HL-60 (cell line): ENCODE data around the gene GPR179.

Experiments used
- DNase-seq, 2 experiments: peaks; one replicate each; pipeline ENCODE4 v3.0.0-alpha.2; 2010 to 2020; ENCODE audit warnings: low read depth in 1 of 2, low spot score in 1 of 2
- H3K27ac ChIP-seq: fragments of 250-450 bp; sonication (Bioruptor Pico); replicated peaks from 2 replicates; pipeline ENCODE4 v1.5.1; 2020; ENCODE audit warnings: mild to moderate bottlenecking, moderate library complexity
- H3K27me3 ChIP-seq: fragments of 250-450 bp; sonication (Bioruptor Pico); 2 replicates; pipeline ENCODE4 v1.5.1; 2021; ENCODE audit warnings: mild to moderate bottlenecking, moderate library complexity; ENCODE audit not compliant: insufficient read depth, poor library complexity, severe bottlenecking
- H3K4me3 ChIP-seq: replicated peaks from 2 replicates; pipeline ENCODE4 v1.5.1; 2011; ENCODE audit warnings: mild to moderate bottlenecking, control low read depth, low read length; ENCODE audit not compliant: insufficient read depth
- GABPA ChIP-seq: IDR thresholded peaks from 2 replicates; pipeline ENCODE4 v1.6.1; 2012; ENCODE audit warnings: low read depth
- POLR2AphosphoS5 ChIP-seq: IDR thresholded peaks from 2 replicates; pipeline ENCODE4 v1.6.1; 2012; ENCODE audit warnings: low read depth
- SPI1 ChIP-seq: IDR thresholded peaks from 2 replicates; pipeline ENCODE4 v1.6.1; 2012; ENCODE audit warnings: low read depth, mild to moderate bottlenecking, borderline replicate concordance
- TF ChIP-seq, protein P1 (sequence below): IDR thresholded peaks from one replicate; pipeline ENCODE4 v1.5.1; 2011; ENCODE audit warnings: low read length, control low read depth, inconsistent platforms; ENCODE audit not compliant: insufficient read depth
- TF ChIP-seq, protein P2 (sequence below): IDR thresholded peaks from 2 replicates; pipeline ENCODE4 v1.6.1; 2012; ENCODE audit warnings: low read depth; ENCODE audit not compliant: insufficient replicate concordance

Gene GPR179

DNA sequence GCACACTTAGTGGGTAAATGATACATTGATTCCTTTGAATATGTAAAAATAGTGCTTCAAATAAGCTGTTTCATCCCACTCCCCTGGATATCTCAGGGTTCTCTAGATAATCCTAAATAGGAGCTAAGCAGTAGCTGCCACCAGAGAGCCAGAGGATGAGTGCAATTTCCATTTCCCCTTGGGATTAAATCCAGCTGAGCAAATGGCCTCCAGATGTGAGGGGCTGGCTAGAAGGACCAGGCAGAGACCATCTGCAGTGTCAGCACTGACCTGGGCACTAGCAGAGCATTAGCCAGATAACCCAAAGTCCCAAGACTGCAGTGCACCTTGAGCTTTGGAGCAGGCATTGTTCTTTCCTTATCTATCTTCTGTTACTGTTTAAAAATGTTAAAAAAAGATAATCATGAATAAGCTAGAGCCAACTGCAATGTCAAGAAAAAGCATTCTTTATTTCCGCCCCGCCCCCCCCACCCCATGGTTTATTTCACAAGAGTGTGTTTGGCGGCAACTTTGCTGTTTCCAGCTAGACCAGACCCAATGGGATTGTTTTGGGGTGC, 19.5 kb downstream of the GPR179 start:
- no peak for DNase-seq
- no peaks in the 10 kb centered on the region for H3K27me3 ChIP-seq
- no peak overlapping the region for H3K4me3 ChIP-seq
- H3K27ac ChIP-seq = no peak overlapping the region
- no peak for TF ChIP-seq GABPA
- TF ChIP-seq, protein P1, sequence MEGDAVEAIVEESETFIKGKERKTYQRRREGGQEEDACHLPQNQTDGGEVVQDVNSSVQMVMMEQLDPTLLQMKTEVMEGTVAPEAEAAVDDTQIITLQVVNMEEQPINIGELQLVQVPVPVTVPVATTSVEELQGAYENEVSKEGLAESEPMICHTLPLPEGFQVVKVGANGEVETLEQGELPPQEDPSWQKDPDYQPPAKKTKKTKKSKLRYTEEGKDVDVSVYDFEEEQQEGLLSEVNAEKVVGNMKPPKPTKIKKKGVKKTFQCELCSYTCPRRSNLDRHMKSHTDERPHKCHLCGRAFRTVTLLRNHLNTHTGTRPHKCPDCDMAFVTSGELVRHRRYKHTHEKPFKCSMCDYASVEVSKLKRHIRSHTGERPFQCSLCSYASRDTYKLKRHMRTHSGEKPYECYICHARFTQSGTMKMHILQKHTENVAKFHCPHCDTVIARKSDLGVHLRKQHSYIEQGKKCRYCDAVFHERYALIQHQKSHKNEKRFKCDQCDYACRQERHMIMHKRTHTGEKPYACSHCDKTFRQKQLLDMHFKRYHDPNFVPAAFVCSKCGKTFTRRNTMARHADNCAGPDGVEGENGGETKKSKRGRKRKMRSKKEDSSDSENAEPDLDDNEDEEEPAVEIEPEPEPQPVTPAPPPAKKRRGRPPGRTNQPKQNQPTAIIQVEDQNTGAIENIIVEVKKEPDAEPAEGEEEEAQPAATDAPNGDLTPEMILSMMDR = no peak
- TF ChIP-seq, protein P2, sequence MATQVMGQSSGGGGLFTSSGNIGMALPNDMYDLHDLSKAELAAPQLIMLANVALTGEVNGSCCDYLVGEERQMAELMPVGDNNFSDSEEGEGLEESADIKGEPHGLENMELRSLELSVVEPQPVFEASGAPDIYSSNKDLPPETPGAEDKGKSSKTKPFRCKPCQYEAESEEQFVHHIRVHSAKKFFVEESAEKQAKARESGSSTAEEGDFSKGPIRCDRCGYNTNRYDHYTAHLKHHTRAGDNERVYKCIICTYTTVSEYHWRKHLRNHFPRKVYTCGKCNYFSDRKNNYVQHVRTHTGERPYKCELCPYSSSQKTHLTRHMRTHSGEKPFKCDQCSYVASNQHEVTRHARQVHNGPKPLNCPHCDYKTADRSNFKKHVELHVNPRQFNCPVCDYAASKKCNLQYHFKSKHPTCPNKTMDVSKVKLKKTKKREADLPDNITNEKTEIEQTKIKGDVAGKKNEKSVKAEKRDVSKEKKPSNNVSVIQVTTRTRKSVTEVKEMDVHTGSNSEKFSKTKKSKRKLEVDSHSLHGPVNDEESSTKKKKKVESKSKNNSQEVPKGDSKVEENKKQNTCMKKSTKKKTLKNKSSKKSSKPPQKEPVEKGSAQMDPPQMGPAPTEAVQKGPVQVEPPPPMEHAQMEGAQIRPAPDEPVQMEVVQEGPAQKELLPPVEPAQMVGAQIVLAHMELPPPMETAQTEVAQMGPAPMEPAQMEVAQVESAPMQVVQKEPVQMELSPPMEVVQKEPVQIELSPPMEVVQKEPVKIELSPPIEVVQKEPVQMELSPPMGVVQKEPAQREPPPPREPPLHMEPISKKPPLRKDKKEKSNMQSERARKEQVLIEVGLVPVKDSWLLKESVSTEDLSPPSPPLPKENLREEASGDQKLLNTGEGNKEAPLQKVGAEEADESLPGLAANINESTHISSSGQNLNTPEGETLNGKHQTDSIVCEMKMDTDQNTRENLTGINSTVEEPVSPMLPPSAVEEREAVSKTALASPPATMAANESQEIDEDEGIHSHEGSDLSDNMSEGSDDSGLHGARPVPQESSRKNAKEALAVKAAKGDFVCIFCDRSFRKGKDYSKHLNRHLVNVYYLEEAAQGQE = no peak
- TF ChIP-seq SPI1 = no peak
- TF ChIP-seq POLR2AphosphoS5 = no peak

DNA sequence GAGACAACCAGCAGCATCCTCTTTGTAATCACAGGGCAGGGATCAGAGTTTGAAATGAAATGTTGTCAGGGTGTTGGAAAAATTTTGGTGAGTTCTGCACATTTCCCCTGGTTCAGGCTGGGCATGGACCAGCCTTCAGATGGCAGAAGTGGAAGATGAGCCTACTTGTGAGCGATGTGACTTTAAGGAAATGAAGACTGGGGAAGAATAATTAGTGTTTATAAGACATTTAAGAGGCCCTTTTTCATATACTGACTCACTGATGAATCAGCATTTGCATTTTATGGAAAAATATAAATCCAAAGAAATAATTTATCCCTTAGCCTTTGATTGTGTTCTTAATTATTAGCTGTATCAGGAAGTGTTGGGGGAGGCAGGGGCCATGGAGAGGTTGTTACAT, 20.9 kb downstream of the GPR179 start:
- DNase-seq = no peak
- Histone ChIP-seq H3K4me3 (no peak overlapping the region), H3K27ac (no peak overlapping the region), H3K27me3 (no peaks in the 10 kb centered on the region)
- TF ChIP-seq, protein P1 = no peak
- TF ChIP-seq GABPA (no peak), POLR2AphosphoS5 (no peak), SPI1 (no peak)
- TF ChIP-seq, protein P2 = no peak

DNA sequence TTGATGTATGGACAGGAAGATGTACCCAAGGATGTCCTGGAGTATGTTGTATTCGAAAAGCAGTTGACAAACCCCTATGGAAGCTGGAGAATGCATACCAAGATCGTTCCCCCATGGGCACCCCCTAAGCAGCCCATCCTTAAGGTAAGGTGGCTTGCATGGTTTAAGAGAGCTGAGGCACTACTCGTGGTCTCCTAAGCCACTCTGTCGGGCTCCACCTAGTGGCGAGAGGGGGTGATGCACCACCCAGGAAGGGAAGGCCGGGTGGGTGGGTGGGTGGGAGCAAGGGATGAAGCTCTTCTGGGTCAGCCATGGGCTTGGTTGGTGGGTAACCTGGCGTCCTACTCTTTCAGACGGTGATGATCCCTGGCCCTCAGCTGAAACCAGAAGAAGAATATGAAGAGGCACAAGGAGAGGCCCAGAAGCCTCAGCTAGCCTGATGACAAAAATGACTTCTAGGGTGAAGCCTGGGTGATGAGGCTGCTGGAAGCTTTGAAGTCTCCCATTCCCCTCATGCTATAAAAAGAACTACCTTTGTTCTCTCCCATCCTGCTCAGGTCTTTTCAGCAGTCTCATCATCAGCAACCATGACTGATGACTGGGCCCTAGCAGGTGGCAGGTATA, 21.5 kb downstream of the GPR179 start:
- TF ChIP-seq POLR2AphosphoS5 (no peak), SPI1 (no peak), GABPA (no peak)
- TF ChIP-seq, protein P1 = peak; percentile 41
- no peaks in the 10 kb centered on the region for H3K27me3 ChIP-seq
- H3K4me3 ChIP-seq = no peak overlapping the region
- H3K27ac ChIP-seq = no peak overlapping the region
- DNase-seq = peak; percentile 28 to 54

DNA sequence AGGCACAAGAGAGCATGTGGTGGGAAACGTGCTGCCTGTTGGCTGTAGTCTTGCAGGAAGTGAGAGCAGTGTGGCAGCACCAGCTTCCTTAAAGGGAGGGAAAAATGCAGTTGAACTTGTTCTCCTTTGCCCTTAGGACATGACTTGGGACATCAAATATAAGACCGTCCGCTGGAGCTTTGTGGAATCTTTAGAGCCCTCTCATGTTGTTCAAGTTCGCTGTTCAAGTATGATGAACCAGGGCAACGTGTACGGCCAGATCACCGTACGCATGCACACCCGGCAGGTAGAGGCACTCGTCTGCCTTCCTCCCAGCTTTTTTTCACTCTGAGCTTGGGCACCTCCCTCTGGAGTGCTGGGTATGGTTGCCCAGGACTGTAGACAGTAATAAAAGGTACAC, 23.3 kb downstream of the GPR179 start:
- no peak overlapping the region for H3K27ac ChIP-seq
- DNase-seq = no peak
- TF ChIP-seq SPI1 = no peak
- TF ChIP-seq, protein P2 = no peak
- no peak for TF ChIP-seq POLR2AphosphoS5
- no peak for TF ChIP-seq GABPA
- TF ChIP-seq, protein P1 = no peak

More for the DNA sequence above, 23.3 kb downstream of the GPR179 start:
- no peaks in the 10 kb centered on the region for H3K27me3 ChIP-seq
- no peak overlapping the region for H3K4me3 ChIP-seq
